Tibial nerve (tissue), 4 donors: ENCODE data around the gene DNAJC11. TPM values are rescaled to one million over a fixed set of nuclear protein-coding genes. Genes with fewer than 3 reads are reported as not detected.

Experiments used
- DNase-seq, 2 donors: peaks; one replicate each; pipeline ENCODE4 v3.0.0-alpha.2; 2019; ENCODE audit warnings: low spot score in 2 of 2
- H3K27ac ChIP-seq, 4 donors: fragments of 200-600 bp; sonication (generic) in 3 of 4; one replicate each; pipeline ENCODE4 v1.5.1; 2017 to 2019; ENCODE audit warnings: mild to moderate bottlenecking in 1 of 4
- H3K27me3 ChIP-seq, 2 donors: fragments of 200-600 bp; sonication (generic) in 1 of 2; one replicate each; pipeline versions ENCODE4 v1.5.1 to v1.6.0; 2017 to 2019
- H3K36me3 ChIP-seq, 3 donors: fragments of 200-600 bp; sonication (generic); one replicate each; pipeline ENCODE4 v1.5.1; 2018 to 2019
- H3K4me1 ChIP-seq, 4 donors: fragments of 200-600 bp; sonication (generic) in 3 of 4; one replicate each; pipeline ENCODE4 v1.5.1; 2017 to 2019
- H3K4me3 ChIP-seq, 4 donors: fragments of 200-600 bp; sonication (generic) in 3 of 4; one replicate each; pipeline ENCODE4 v1.5.1; 2017 to 2019; ENCODE audit warnings: mild to moderate bottlenecking in 1 of 4, moderate library complexity in 1 of 4
- H3K9me3 ChIP-seq, 4 donors: fragments of 200-600 bp; sonication (generic) in 3 of 4; one replicate each; pipeline ENCODE4 v1.5.1; 2017 to 2019
- CTCF ChIP-seq, 5 experiments: fragments of 200-600 bp in 3 of 5; fragments of 450-650 bp in 2 of 5; sonication (generic) in 3 of 5; IDR thresholded peaks; one replicate each; pipeline ENCODE4 v1.5.1; 2016 to 2019; ENCODE audit warnings: antibody characterized with exemption in 5 of 5, mild to moderate bottlenecking in 3 of 5, moderate library complexity in 2 of 5
- EP300 ChIP-seq, 2 donors: sonication (generic); formaldehyde crosslinking; IDR thresholded peaks; one replicate each; pipeline ENCODE4 v1.6.1; 2017; ENCODE audit warnings: antibody characterized with exemption in 2 of 2, mild to moderate bottlenecking in 1 of 2
- POLR2A ChIP-seq, 2 donors: fragments of 450-650 bp; IDR thresholded peaks; one replicate each; pipeline ENCODE4 v1.6.1; 2017; ENCODE audit warnings: antibody characterized with exemption in 2 of 2, mild to moderate bottlenecking in 2 of 2, moderate library complexity in 2 of 2
- WGBS, 2 donors: methylation state at CpG; one replicate each; pipeline ENCODE4 v1.1.5; 2018; 5-methylcytosine and 5-hydroxymethylcytosine counted together
- total RNA-seq, 4 donors: library from RNA; depleted of rRNA; stranded (reverse); fragments of >200 nt; gene quantifications; one replicate each; pipeline ENCODE4 v1.1.0, GENCODE V29; 2016

The DNAJC11 gene
- total RNA-seq, 4 donors from 2014 or later: 24.9 to 36.9 (median 31.7) TPM

- no peak for DNase-seq
- no peak for TF ChIP-seq POLR2A (IDR thresholded peaks at IDR 0.05)
- no peak for TF ChIP-seq CTCF (IDR thresholded peaks at IDR 0.05)
- TF ChIP-seq EP300 (IDR thresholded peaks at IDR 0.05): no peak
- Histone ChIP-seq H3K4me1 (no peaks in the 10 kb centered on the region), H3K36me3 (peaks cover 0 to 4% (median 0%) of the 10 kb centered on the region in 3 donors), H3K9me3 (no peaks in the 10 kb centered on the region), H3K27ac (no peak overlapping the region), H3K4me3 (no peak overlapping the region), H3K27me3 (no peaks in the 10 kb centered on the region)
- WGBS, 2 donors: 71 to 77% methylated on average over 1 of the region's 1 CpG
These were observed 13.6 kb downstream of the DNAJC11 start for GRCh38 chr1:6688001-6688400.

- Histone ChIP-seq H3K36me3 (peaks cover 0 to 5% (median 0%) of the 10 kb centered on the region in 3 donors), H3K4me1 (no peaks in the 10 kb centered on the region), H3K27ac (no peak overlapping the region), H3K4me3 (no peak overlapping the region), H3K9me3 (no peaks in the 10 kb centered on the region), H3K27me3 (no peaks in the 10 kb centered on the region)
- no peak for DNase-seq
- no peak for TF ChIP-seq POLR2A (IDR thresholded peaks at IDR 0.05)
These were observed 15.3 kb downstream of the DNAJC11 start for GRCh38 chr1:6686294-6686693.

- H3K27ac ChIP-seq: no peak overlapping the region
- DNase-seq: no peak
- no peak overlapping the region for H3K4me3 ChIP-seq
- no peaks in the 10 kb centered on the region for H3K27me3 ChIP-seq
- no peak for TF ChIP-seq EP300 (IDR thresholded peaks at IDR 0.05)
- no peak for TF ChIP-seq POLR2A (IDR thresholded peaks at IDR 0.05)
- no peak for TF ChIP-seq CTCF (IDR thresholded peaks at IDR 0.05)
- 86 to 91% methylated on average over 4 of the region's 4 CpGs for WGBS, 2 donors
- H3K9me3 ChIP-seq: no peaks in the 10 kb centered on the region
- peaks cover 0 to 11% (median 0%) of the 10 kb centered on the region in 3 donors for H3K36me3 ChIP-seq
- no peaks in the 10 kb centered on the region for H3K4me1 ChIP-seq
These were observed 16.2 kb downstream of the DNAJC11 start for GRCh38 chr1:6685381-6685780.

GRCh38 chr1:6683434-6683833 is 18.2 kb downstream of the DNAJC11 start:
- H3K4me1 ChIP-seq: no peaks in the 10 kb centered on the region
- 91 to 93% methylated on average over 3 of the region's 3 CpGs for WGBS, 2 donors
- peaks cover 0 to 29% (median 7%) of the 10 kb centered on the region in 3 donors for H3K36me3 ChIP-seq

GRCh38 chr1:6675941-6676340 is 25.7 kb downstream of the DNAJC11 start:
- H3K27ac ChIP-seq: no peak overlapping the region
- no peaks in the 10 kb centered on the region for H3K9me3 ChIP-seq
- no peak for DNase-seq
- WGBS, 2 donors: 82 to 89% methylated on average over 2 of the region's 2 CpGs
- peaks cover 0 to 71% (median 8%) of the 10 kb centered on the region in 3 donors for H3K36me3 ChIP-seq
- no peaks in the 10 kb centered on the region for H3K27me3 ChIP-seq
- no peak for TF ChIP-seq EP300 (IDR thresholded peaks at IDR 0.05)
- TF ChIP-seq CTCF (IDR thresholded peaks at IDR 0.05): no peak
- no peak for TF ChIP-seq POLR2A (IDR thresholded peaks at IDR 0.05)
- no peaks in the 10 kb centered on the region for H3K4me1 ChIP-seq
- no peak overlapping the region for H3K4me3 ChIP-seq

More at GRCh38 chr1:6683434-6683833, 18.2 kb downstream of the DNAJC11 start:
- no peak overlapping the region for H3K4me3 ChIP-seq
- no peaks in the 10 kb centered on the region for H3K27me3 ChIP-seq
- H3K9me3 ChIP-seq: no peaks in the 10 kb centered on the region
- TF ChIP-seq CTCF (IDR thresholded peaks at IDR 0.05) (no peak), POLR2A (IDR thresholded peaks at IDR 0.05) (no peak), EP300 (IDR thresholded peaks at IDR 0.05) (no peak)
- DNase-seq: no peak
- no peak overlapping the region for H3K27ac ChIP-seq

- no peak overlapping the region for H3K4me3 ChIP-seq
- H3K27me3 ChIP-seq: no peaks in the 10 kb centered on the region
- H3K27ac ChIP-seq: no peak overlapping the region
- H3K36me3 ChIP-seq: peaks cover 0 to 61% (median 8%) of the 10 kb centered on the region in 3 donors
- WGBS, 2 donors: 72 to 78% methylated on average over 1 of the region's 1 CpG
- H3K9me3 ChIP-seq: no peaks in the 10 kb centered on the region
- no peak for DNase-seq
- TF ChIP-seq CTCF (IDR thresholded peaks at IDR 0.05) (no peak), EP300 (IDR thresholded peaks at IDR 0.05) (no peak), POLR2A (IDR thresholded peaks at IDR 0.05) (no peak)
- H3K4me1 ChIP-seq: no peaks in the 10 kb centered on the region
These were observed 26.8 kb downstream of the DNAJC11 start for GRCh38 chr1:6674771-6675170.
